ENCODE measurements around the gene ZMIZ1.

GRCh38 chr10:79022565-79023230 is 46.1 kb upstream of the ZMIZ1 start:
- TF ChIP-seq CTCF (conservative IDR thresholded peaks at IDR 0.05) (no peak), ZFX (IDR thresholded peaks at IDR 0.05) (no peak)
